Astrocyte of the cerebellum (primary cell): ENCODE data around the gene PCDHB7.
"Not testable (repeated sequence)": the region's sequence is repeated elsewhere in the genome, so short reads cannot be mapped to it uniquely, and the experiment has no call there.

Source experiments
- DNase-seq: peaks from one replicate; pipeline ENCODE4 v3.0.0-alpha.2; 2011; ENCODE audit warnings: low read depth
- H3K4me3 ChIP-seq: 2 replicates; pipeline ENCODE4 v1.5.1; 2011; ENCODE audit warnings: mild to moderate bottlenecking, low read depth, low read length, moderate library complexity
- CTCF ChIP-seq: IDR thresholded peaks from 2 replicates; pipeline ENCODE4 v1.5.1; 2012; ENCODE audit warnings: low read length, low read depth, moderate library complexity, mild to moderate bottlenecking; ENCODE audit errors: missing control alignments
- in situ Hi-C: cut with HindIII; loops from 2 replicates; pipeline ENCODE4 v1.10.0; 2017; ENCODE audit warnings: low sequenced_read_pairs

The PCDHB7 gene

DNA sequence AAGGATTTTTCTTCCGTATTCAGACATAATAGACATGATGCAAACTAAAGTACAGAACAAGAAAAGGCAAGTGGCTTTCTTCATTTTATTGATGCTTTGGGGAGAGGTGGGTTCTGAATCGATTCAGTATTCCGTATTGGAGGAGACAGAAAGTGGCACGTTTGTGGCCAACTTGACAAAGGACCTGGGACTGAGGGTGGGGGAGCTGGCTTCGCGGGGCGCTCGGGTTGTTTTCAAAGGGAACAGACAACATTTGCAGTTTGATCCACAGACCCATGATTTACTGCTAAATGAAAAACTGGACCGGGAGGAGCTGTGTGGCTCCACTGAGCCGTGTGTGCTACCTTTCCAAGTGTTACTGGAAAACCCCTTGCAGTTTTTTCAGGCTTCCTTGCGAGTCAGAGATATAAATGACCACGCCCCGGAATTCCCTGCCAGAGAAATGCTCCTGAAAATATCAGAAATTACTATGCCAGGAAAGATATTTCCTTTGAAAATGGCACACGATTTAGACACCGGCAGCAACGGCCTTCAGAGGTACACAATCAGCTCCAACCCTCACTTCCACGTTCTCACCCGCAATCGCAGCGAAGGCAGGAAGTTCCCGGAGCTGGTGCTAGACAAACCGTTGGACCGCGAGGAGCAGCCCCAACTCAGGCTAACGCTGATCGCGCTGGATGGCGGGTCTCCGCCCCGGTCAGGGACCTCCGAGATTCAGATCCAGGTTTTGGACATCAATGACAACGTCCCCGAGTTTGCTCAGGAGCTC, 22.0 kb upstream of the PCDHB7 start:
- no peak overlapping the region for H3K4me3 ChIP-seq
- in situ Hi-C loops = no loop called here
- TF ChIP-seq CTCF = no peak
- DNase-seq = no peak

GRCh38 chr5:141150993-141151325, 21.5 kb upstream of the PCDHB7 start:
- no peak for DNase-seq
- no peak overlapping the region for H3K4me3 ChIP-seq
- TF ChIP-seq CTCF = no peak
- in situ Hi-C loops = no loop called here

DNA sequence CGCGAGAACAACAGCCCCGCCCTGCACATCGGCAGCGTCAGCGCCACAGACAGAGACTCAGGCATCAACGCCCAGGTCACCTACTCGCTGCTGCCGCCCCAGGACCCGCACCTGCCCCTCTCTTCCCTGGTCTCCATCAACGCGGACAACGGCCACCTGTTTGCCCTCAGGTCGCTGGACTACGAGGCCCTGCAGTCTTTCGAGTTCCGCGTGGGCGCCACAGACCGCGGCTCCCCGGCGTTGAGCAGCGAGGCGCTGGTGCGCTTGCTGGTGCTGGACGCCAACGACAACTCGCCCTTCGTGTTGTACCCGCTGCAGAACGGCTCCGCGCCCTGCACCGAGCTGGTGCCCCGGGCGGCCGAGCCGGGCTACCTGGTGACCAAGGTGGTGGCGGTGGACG, 20.8 kb upstream of the PCDHB7 start:
- H3K4me3 ChIP-seq, DNase-seq, in situ Hi-C loops: not testable (repeated sequence)

DNA sequence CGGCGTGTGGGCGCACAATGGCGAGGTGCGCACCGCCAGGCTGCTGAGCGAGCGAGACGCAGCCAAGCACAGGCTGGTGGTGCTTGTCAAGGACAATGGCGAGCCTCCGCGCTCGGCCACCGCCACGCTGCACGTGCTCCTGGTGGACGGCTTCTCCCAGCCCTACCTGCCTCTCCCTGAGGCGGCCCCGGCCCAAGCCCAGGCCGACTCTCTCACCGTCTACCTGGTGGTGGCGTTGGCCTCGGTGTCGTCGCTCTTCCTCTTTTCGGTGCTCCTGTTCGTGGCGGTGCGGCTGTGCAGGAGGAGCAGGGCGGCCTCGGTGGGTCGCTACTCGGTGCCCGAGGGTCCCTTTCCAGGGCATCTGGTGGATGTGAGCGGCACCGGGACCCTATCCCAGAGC, 20.3 kb upstream of the PCDHB7 start:
- in situ Hi-C loops, DNase-seq: not testable (repeated sequence)

DNA sequence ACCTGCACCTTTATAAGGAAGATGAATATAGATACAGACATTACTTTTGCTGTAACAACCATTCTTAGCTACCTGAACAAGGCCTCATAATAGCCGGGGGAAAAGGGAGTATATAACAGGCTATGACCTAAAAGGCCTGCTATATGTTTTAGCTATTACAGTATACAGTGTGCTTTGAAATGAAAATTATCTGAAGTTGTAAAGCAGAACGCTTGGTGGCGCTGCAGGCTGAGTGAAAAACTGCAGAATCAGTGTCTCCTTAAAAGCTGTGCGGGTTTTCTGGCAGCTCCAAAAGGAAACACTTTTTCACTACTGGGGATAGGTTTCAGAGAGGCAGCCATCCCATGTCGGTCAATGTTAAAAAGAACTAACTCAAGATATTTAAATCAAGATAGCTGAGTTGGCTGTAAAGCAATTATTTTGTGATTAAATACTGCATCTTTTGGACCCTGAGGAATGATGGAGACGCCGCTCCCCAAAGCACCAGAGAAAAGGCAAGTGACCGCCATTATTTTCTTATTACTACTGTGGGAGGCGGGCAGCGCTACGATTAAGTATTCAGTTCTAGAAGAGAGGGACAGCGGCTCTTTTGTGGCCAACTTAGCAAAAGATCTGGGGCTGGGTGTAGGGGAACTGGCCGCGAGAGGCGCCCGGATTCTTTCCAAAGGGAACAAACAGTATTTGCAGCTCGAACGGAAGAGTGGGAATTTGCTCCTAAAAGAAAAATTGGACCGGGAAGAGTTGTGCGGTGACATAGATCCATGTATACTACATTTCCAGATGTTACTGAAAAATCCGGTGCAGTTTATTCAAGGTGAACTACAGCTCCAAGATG, 16.7 kb upstream of the PCDHB7 start:
- no peak for TF ChIP-seq CTCF
- DNase-seq = no peak
- in situ Hi-C loops = no loop called here
- H3K4me3 ChIP-seq = no peak overlapping the region

More for the DNA sequence above, 20.3 kb upstream of the PCDHB7 start:
- H3K4me3 ChIP-seq = not testable (repeated sequence)

GRCh38 chr5:141157356-141157755, 15.1 kb upstream of the PCDHB7 start:
- H3K4me3 ChIP-seq, in situ Hi-C loops, DNase-seq: not testable (repeated sequence)

DNA sequence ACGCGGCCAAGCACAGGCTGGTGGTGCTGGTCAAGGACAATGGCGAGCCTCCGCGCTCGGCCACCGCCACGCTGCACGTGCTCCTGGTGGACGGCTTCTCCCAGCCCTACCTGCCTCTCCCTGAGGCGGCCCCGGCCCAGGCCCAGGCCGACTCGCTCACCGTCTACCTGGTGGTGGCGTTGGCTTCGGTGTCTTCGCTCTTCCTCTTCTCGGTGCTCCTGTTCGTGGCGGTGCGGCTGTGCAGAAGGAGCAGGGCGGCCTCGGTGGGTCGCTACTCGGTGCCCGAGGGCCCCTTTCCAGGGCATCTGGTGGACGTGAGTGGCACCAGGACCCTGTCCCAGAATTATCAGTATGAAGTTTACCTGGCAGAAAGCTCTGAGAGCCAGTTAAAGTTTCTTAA, 14.5 kb upstream of the PCDHB7 start:
- DNase-seq, H3K4me3 ChIP-seq, in situ Hi-C loops: not testable (repeated sequence)

DNA sequence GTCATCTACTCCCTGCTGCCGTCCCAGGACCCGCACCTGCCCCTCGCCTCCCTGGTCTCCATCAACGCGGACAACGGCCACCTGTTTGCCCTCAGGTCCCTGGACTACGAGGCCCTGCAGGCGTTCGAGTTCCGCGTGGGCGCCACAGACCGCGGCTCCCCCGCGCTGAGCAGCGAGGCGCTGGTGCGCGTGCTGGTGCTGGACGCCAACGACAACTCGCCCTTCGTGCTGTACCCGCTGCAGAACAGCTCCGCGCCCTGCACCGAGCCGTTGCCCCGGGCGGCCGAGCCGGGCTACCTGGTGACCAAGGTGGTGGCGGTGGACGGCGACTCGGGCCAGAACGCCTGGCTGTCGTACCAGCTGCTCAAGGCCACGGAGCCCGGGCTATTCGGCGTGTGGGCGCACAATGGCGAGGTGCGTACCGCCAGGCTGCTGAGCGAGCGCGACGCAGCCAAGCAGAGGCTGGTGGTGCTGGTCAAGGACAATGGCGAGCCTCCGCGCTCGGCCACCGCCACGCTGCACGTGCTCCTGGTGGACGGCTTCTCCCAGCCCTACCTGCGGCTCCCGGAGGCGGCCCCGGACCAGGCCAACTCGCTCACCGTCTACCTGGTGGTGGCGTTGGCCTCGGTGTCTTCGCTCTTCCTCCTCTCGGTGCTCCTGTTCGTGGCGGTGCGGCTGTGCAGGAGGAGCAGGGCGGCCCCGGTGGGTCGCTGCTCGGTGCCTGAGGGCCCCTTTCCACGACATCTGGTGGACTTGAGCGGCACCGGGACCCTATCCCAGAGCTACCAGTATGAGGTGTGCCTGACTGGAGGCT, 2.1 kb downstream of the PCDHB7 start:
- DNase-seq, in situ Hi-C loops: not testable (repeated sequence)

DNA sequence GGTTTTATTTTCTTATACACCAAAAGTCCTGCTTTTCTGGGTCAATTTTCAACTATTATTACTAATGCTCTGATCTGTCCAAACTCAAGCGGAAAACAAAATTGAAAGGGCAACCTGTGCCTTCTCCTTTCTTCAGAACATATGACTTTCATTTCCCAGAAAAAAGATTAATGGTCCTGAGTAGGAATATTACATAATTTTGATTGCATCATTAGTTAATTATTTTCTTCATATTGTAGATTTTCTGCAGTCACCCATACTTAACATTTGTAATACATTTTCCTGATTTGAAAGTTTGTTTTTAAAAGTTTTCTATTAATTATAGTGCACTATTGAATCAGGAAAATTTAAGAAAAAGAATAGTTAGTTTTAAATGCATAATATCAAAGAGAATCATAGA, 3.5 kb downstream of the PCDHB7 start:
- in situ Hi-C loops = no loop called here
- no peak overlapping the region for H3K4me3 ChIP-seq
- DNase-seq = no peak
- TF ChIP-seq CTCF = no peak

More for the DNA sequence above, 2.1 kb downstream of the PCDHB7 start:
- H3K4me3 ChIP-seq = not testable (repeated sequence)

DNA sequence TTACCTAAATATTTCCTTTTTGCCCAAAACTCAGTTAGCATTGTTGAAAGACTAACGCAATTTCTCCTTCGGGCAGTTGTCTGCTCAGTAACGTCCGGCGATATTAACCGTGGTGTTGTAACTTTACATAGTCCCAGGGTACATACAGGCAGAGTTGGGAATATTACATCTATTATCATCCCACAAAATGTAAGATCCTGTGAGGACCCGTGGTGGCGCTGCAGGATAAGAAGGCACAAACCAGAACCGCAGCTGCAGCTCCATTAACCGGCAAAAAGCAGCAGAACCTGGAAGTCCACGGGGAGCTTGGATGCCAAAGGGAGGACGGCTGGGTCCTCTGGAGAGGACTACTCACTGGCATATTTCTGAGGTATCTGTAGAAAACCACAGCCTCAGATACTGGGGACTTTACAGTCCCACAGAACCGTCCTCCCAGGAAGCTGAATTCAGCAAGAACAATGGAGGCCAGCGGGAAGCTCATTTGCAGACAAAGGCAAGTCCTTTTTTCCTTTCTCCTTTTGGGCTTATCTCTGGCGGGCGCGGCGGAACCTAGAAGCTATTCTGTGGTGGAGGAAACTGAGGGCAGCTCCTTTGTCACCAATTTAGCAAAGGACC, 5.2 kb downstream of the PCDHB7 start, which contains the start of gene PCDHB8:
PCDHB8 (plus strand) TSS at position 214 of the 615 bp plus-strand sequence; CDS start at position 459, 245 bp downstream.
- H3K4me3 ChIP-seq, DNase-seq, in situ Hi-C loops: not testable (repeated sequence)

DNA sequence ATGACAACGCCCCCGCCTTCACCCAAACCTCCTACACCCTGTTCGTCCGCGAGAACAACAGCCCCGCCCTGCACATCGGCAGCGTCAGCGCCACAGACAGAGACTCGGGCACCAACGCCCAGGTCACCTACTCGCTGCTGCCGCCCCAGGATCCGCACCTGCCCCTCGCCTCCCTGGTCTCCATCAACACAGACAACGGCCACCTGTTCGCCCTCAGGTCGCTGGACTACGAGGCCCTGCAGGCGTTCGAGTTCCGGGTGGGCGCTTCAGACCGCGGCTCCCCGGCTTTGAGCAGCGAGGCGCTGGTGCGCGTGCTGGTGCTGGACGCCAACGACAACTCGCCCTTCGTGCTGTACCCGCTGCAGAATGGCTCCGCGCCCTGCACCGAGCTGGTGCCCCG, 6.9 kb downstream of the PCDHB7 start:
- H3K4me3 ChIP-seq, in situ Hi-C loops, DNase-seq: not testable (repeated sequence)
